ENCODE measurements around the gene RER1.

GRCh38 chr1:2413495-2414296, 22.1 kb downstream of the RER1 start:
- TF ChIP-seq, protein P1, sequence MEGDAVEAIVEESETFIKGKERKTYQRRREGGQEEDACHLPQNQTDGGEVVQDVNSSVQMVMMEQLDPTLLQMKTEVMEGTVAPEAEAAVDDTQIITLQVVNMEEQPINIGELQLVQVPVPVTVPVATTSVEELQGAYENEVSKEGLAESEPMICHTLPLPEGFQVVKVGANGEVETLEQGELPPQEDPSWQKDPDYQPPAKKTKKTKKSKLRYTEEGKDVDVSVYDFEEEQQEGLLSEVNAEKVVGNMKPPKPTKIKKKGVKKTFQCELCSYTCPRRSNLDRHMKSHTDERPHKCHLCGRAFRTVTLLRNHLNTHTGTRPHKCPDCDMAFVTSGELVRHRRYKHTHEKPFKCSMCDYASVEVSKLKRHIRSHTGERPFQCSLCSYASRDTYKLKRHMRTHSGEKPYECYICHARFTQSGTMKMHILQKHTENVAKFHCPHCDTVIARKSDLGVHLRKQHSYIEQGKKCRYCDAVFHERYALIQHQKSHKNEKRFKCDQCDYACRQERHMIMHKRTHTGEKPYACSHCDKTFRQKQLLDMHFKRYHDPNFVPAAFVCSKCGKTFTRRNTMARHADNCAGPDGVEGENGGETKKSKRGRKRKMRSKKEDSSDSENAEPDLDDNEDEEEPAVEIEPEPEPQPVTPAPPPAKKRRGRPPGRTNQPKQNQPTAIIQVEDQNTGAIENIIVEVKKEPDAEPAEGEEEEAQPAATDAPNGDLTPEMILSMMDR (IDR thresholded peaks at IDR 0.05) = no peak
- TF ChIP-seq POLR2AphosphoS5 (IDR thresholded peaks at IDR 0.05; ENCODE audit: insufficient read depth in 1 of 2, low read depth in 1 of 2) = no peak
- TF ChIP-seq POLR2A (IDR thresholded peaks at IDR 0.05) = no peak

Data from vagina (tissue), 2 donors.